Duodenal mucosa (tissue), 2 donors: Measurements from ENCODE around the gene ING4.
A peak's percentile ranks its signal among the peaks of the same experiment; 100 is the strongest.

ENCODE experiments used
- H3K27ac ChIP-seq: one replicate; pipeline ENCODE4 v1.7.0; 2013; ENCODE audit warnings: low read depth, low read length
- H3K27me3 ChIP-seq, 2 donors: one replicate each; pipeline ENCODE4 v1.7.0; 2013; ENCODE audit warnings: low read length in 2 of 2, control low read depth in 1 of 2; ENCODE audit not compliant: insufficient read depth in 2 of 2, control insufficient read depth in 1 of 2
- H3K36me3 ChIP-seq, 2 donors: one replicate each; pipeline ENCODE4 v1.7.0; 2013; ENCODE audit warnings: low read length in 2 of 2, control low read depth in 1 of 2; ENCODE audit not compliant: insufficient read depth in 2 of 2, control insufficient read depth in 1 of 2
- H3K4me1 ChIP-seq, 2 donors: one replicate each; pipeline ENCODE4 v1.7.0; 2013; ENCODE audit warnings: low read length in 2 of 2, control low read depth in 1 of 2; ENCODE audit not compliant: insufficient read depth in 2 of 2, control insufficient read depth in 1 of 2
- H3K4me3 ChIP-seq, 2 donors: one replicate each; pipeline ENCODE4 v1.7.0; 2013; ENCODE audit warnings: low read length in 2 of 2, low read depth in 1 of 2
- H3K9ac ChIP-seq, 2 donors: one replicate each; pipeline ENCODE4 v1.7.0; 2013; ENCODE audit warnings: low read length in 2 of 2, low read depth in 1 of 2
- H3K9me3 ChIP-seq, 2 donors: one replicate each; pipeline ENCODE4 v1.7.0; 2013; ENCODE audit warnings: low read length in 2 of 2, control low read depth in 1 of 2; ENCODE audit not compliant: control insufficient read depth in 1 of 2

The ING4 gene

GRCh38 chr12:6635856-6636531 lies 26.9 kb downstream of the ING4 start, which contains the start of gene LPAR5:
Gene LPAR5, minus strand, starts transcription at chr12:6635959. Its CDS starts 14,711 bp downstream, at chr12:6621248.
- H3K27me3 ChIP-seq, result no peaks in the 10 kb centered on the region
- peak within 1 kb of the TSS; percentile 78 to 81 for H3K9ac ChIP-seq
- no peaks in the 10 kb centered on the region for H3K36me3 ChIP-seq
- H3K4me1 ChIP-seq, result peaks cover 30 to 45% of the 10 kb centered on the region in 2 donors
- H3K9me3 ChIP-seq, result no peaks in the 10 kb centered on the region
- peak within 1 kb of the TSS; percentile 26 for H3K27ac ChIP-seq
- H3K4me3 ChIP-seq, result peak within 1 kb of the TSS; percentile 72 to 75

- H3K9ac ChIP-seq, result peak overlapping the region; percentile 78 to 81
- peak overlapping the region; percentile 72 to 75 for H3K4me3 ChIP-seq
- no peaks in the 10 kb centered on the region for H3K36me3 ChIP-seq
- peak overlapping the region; percentile 26 for H3K27ac ChIP-seq
- H3K27me3 ChIP-seq, result no peaks in the 10 kb centered on the region
- H3K9me3 ChIP-seq, result no peaks in the 10 kb centered on the region
- peaks cover 27 to 46% of the 10 kb centered on the region in 2 donors for H3K4me1 ChIP-seq
Observed at GRCh38 chr12:6635375-6635855, 27.5 kb downstream of the ING4 start.

GRCh38 chr12:6632026-6632983 lies 30.6 kb downstream of the ING4 start:
- no peaks in the 10 kb centered on the region for H3K27me3 ChIP-seq
- no peaks in the 10 kb centered on the region for H3K9me3 ChIP-seq
- H3K4me3 ChIP-seq, result peak overlapping the region in 1 of 2 donors; percentile 28
- peaks cover 27 to 44% of the 10 kb centered on the region in 2 donors for H3K4me1 ChIP-seq
- peak overlapping the region; percentile 52 to 64 for H3K9ac ChIP-seq
- H3K36me3 ChIP-seq, result no peaks in the 10 kb centered on the region
- H3K27ac ChIP-seq, result peak overlapping the region; percentile 82

DNA sequence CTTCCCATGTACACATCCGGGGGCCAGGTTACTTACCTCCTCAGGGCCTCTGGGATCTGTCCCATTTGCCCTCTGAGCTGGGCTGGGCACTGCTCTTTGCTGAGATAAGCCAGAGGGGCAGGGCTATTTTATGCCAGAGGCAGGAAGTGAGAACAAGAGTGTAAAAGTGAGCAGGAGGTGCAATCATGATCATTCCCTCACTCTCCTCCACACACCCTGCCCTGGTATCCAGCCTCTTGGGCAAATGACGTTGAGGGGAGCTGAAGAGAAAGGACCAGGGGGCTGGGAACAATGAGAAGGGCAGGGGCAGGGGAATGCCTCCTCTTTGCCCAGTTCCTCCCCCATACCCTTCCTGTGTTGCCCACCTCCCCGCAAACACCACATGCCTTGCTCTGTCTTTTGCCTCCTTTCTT lies 31.4 kb downstream of the ING4 start:
- Histone ChIP-seq H3K9me3 (no peaks in the 10 kb centered on the region), H3K4me3 (peak overlapping the region; percentile 48 to 63), H3K9ac (peak overlapping the region; percentile 64 to 78), H3K27me3 (no peaks in the 10 kb centered on the region), H3K4me1 (peaks cover 31 to 50% of the 10 kb centered on the region in 2 donors), H3K36me3 (no peaks in the 10 kb centered on the region), H3K27ac (peak overlapping the region; percentile 82)

GRCh38 chr12:6630736-6631135 lies 32.2 kb downstream of the ING4 start:
- Histone ChIP-seq H3K9ac (peak overlapping the region; percentile 64 to 78), H3K27ac (peak overlapping the region; percentile 2), H3K4me3 (peak overlapping the region; percentile 48 to 63)

DNA sequence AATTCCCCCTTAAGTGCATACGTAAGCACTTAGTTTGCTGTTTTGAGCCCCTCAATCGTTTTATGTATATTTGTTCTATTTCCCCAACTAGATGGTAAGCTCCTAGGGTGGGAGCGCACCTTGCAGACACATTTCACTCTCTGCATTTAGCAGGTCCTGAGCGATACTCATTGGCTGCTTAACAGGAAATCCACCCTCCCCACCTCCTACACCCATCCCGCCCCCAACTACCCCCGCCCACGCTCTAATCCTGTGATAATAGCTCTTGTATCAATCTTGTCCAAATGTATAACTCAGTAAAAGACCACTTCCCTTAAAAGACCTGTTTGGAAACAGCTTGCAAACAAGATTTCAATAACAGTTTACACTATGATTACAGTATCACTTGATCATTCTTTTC lies 35.3 kb downstream of the ING4 start:
- Histone ChIP-seq H3K9ac (no peak overlapping the region), H3K4me3 (peak overlapping the region; percentile 44 to 46), H3K9me3 (no peaks in the 10 kb centered on the region), H3K27me3 (no peaks in the 10 kb centered on the region), H3K36me3 (no peaks in the 10 kb centered on the region), H3K4me1 (peaks cover 14 to 30% of the 10 kb centered on the region in 2 donors), H3K27ac (no peak overlapping the region)

More at GRCh38 chr12:6630736-6631135, 32.2 kb downstream of the ING4 start:
- peaks cover 27 to 45% of the 10 kb centered on the region in 2 donors for H3K4me1 ChIP-seq
- H3K36me3 ChIP-seq, result no peaks in the 10 kb centered on the region
- no peaks in the 10 kb centered on the region for H3K9me3 ChIP-seq
- no peaks in the 10 kb centered on the region for H3K27me3 ChIP-seq

- H3K9ac ChIP-seq, result no peak overlapping the region
- H3K9me3 ChIP-seq, result no peaks in the 10 kb centered on the region
- H3K36me3 ChIP-seq, result no peaks in the 10 kb centered on the region
- no peak overlapping the region for H3K27ac ChIP-seq
- H3K27me3 ChIP-seq, result no peaks in the 10 kb centered on the region
- H3K4me1 ChIP-seq, result peaks cover 9 to 21% of the 10 kb centered on the region in 2 donors
- H3K4me3 ChIP-seq, result no peak overlapping the region
Observed at GRCh38 chr12:6626654-6627283, 36.1 kb downstream of the ING4 start.

DNA sequence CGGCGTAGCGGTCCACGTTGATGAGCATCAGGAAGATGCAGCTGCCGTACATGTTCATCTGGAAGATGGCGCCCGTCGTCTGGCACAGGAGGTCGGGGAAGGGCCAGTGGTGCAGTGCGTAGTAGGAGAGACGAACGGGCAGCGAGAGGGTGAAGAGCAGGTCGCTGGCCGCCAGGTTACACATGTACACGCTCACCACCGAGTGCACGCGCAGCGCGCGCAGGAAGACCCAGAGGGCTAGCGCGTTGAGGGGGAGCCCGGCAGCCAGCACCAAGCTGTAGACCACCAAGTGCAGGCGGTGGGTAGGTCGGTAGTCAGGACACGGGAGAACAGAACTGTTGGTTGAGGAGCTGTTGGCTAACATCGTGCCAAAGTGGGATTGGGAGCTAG lies 42.0 kb downstream of the ING4 start:
- H3K9me3 ChIP-seq, result no peaks in the 10 kb centered on the region
- no peak overlapping the region for H3K9ac ChIP-seq
- no peak overlapping the region for H3K27ac ChIP-seq
- H3K4me3 ChIP-seq, result peak overlapping the region in 1 of 2 donors; percentile 8
- no peaks in the 10 kb centered on the region for H3K4me1 ChIP-seq
- H3K36me3 ChIP-seq, result peaks cover 13 to 22% of the 10 kb centered on the region in 2 donors
- no peaks in the 10 kb centered on the region for H3K27me3 ChIP-seq

DNA sequence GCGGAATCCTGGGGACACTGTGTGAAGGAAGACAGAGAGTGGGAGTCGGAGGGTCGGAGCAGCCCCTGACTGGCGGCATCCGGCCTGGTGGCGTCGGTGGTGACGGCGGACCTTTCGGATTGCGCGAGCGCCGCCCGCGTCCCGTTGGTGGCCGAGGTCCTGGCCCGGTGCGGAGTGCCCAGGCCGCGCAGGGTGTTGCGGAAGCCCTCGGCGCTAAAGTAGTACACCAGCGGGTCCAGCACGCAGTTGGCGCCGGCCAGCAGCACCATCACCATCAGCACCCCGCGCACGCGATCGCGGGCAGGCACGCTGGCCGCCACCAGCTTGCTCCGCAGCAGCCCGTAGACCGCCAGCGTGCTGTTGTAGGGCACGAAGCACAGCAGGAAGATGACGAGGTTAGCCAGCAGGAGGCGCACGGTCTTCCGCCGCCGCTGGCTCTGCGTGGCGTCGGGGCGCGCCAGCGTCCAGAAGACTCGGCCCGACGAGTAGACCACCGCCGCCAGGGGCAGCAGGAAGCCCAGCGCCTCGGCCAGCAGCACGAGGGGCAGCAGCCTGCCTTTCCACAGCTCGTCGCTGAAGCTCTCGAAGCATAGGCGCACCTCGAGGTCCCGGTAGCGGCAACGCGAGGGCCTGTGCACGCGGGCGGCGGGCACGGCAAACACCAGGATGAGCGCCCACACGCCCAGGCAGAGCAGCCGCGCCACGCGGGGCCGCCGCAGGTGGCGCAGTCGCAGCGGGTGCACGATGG lies 42.6 kb downstream of the ING4 start:
- H3K9me3 ChIP-seq, result no peaks in the 10 kb centered on the region
- peak overlapping the region in 1 of 2 donors; percentile 8 for H3K4me3 ChIP-seq
- H3K9ac ChIP-seq, result no peak overlapping the region
- H3K4me1 ChIP-seq, result no peaks in the 10 kb centered on the region
- no peak overlapping the region for H3K27ac ChIP-seq
- no peaks in the 10 kb centered on the region for H3K27me3 ChIP-seq
- peaks cover 13 to 22% of the 10 kb centered on the region in 2 donors for H3K36me3 ChIP-seq
